GM18861 (cell line): ENCODE data around the gene CSRNP3.
"Not testable (repeated sequence)": the region's sequence is repeated elsewhere in the genome, so short reads cannot be mapped to it uniquely, and the experiment has no call there.

Experiments used
- ATAC-seq: cut with Tn5 transposase; IDR thresholded peaks from one replicate; pipeline ENCODE4 v1.9.1; 2021; ENCODE audit not compliant: unreplicated experiment

Gene CSRNP3

DNA sequence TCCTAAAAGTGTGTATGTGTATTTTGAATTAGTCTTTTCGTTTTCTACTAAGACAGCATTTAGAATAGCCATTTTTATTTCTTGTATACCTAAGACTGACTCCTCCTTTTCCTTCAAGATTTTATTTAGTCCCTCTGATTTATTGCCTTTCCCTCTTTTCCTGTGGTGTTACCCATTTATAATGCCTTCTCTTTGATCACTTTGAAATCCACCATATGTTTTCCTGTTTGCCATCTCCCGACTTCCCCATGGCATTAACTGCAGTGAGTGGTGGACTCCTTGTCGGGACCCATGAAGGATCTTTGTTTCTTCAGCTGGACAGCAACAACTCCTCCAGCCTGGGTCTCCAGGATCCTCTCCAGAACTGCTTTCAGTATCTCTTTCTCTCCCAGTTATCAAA, 160.7 kb downstream of the CSRNP3 start:
- no peak for ATAC-seq

DNA sequence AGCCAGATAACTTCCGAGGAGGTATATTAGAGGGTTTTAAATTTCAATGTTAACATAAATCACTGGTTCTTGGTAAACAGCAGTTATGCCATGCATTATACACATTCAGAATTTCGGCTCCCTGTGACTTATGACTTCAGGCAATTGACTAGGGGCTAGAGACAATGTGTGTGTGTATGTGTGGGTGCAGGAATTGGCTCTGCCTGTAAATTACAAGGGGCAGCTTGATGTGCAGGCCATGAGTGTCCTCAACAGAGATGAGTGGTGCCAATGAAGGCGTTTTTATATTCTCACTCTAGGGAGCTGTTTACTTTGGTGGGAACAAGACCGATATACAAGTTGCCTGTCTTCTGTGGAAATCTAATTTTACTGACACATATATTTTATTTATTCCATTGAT, 161.6 kb downstream of the CSRNP3 start:
- no peak for ATAC-seq

DNA sequence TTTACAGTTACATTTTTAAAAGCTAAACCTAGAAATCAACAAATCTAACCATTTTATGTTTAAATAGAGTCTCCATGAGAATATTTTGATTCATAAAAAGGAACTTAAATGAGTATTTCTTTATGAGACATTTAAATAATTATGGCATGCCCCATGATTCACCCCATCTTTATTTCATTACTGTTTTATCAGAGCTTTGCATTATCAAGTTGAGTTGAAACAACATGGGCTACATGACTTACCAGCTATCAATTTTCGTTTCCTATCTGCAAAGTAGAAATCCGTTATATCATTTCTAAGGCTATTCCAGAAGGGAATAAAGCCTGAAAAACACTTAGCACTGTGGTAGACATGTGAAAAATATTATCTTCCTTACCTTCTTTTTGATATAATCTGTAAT, 163.1 kb downstream of the CSRNP3 start:
- ATAC-seq, result no peak

DNA sequence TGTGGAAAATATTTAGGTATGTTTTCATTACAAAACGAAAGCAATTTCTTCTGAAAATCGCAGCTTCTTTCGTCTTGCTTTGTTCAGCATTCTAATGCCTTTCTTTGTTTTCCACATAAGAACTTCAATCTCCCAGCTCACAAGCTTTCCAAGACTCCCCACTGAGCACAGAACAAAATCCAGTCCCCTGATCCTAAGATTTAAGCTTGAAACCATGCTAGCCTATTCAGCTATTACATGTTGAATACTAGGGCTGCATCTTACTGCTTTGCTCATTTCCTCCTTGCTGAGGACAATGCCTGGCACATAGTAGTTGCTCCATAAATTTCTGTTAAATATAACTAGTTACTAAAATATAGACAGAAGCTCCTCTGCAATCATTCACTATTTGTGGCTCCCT, 163.9 kb downstream of the CSRNP3 start:
- ATAC-seq, result no peak

DNA sequence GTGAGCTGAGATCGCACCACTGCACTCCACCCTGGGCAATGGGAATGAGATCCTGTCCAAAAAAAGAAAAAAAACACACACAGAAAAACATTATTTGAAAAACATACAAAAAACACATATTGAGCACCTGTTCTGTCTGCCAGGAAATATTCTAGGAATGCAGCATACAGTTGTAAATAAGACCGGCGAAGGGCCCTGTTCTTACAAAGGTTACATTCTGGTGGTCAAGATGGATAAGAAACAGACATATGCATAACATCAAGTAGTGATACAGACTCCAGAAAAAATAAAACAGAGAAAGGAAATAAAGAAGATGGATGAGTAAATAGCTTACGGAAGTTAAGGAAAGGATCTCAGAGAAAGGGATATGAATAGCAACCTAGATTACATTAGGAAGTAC, 164.8 kb downstream of the CSRNP3 start:
- ATAC-seq, result no peak

DNA sequence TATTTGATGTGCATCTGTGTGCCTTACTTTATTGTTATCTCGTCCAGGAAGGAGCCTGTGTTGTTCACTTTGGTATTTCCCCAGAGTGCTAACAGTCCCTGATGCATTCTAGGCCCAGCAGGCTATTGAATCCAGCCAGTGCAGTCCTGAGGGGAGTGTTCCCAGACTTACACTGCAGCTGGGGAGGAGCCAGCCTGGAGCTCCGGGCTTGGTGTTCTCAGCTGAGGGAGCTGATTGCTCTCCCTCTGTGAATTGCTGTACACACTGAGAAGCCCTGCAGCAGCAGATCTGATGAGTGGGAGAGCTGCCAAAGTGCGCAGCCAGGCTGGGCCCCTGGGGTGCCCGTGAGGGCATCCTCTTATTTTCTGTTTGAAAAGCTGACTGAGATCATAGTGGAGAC, 165.4 kb downstream of the CSRNP3 start:
- ATAC-seq, result no peak

DNA sequence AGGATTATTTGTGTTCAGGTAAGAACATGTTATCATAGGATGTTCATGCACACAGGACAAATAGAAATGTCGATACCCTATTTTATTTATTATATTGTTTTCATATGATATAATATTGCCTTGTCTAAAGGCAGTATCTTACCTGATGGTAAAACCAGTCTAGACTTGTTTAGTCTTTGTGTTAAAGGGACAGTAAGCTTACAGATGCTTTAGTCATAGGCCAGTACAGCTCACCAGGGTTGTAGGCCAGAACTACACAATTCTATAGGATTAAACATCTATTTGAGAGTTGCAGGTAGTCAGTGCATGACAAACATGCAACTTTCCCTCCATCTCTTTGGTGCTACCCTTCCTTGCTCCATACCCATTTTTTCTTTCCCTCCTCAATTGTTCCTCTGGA, 166.0 kb downstream of the CSRNP3 start:
- ATAC-seq, result no peak

DNA sequence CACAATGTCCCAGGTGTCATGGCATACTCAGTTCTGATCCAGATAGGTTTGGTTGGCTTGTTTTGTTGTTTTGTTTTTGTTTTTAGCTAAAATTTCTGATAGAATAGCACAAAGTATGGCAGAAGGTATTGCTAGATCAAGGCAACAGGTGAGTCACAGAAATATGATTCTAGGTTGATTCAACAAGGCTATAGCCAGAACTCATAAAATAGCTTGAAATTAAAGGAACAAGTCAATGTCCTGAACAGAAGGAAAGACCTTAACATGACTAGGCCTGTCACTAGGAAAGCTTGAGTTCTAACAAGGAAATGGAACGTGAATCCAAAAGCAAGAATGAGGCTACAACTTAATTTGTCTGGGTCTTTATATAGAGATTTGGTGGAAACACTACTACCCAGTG, 167.5 kb downstream of the CSRNP3 start:
- ATAC-seq, result no peak

DNA sequence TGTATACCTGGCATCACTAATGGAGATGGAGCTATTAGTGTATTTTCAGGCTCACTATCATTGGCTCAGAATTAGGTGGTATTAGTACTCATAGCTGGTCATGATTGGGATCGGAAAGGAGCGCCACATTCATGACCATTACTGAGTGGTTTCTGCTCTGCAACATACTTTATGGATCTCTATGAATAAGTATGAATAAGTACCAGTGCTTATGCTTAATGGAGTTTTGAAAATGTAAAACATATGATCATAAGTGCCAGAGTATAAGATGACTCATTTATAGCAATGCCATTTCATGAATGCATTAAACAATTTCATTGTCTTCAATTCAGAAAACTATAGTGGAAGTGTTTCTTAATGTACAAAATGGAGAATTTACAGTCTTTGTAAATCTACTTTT, 167.9 kb downstream of the CSRNP3 start:
- ATAC-seq, result no peak

DNA sequence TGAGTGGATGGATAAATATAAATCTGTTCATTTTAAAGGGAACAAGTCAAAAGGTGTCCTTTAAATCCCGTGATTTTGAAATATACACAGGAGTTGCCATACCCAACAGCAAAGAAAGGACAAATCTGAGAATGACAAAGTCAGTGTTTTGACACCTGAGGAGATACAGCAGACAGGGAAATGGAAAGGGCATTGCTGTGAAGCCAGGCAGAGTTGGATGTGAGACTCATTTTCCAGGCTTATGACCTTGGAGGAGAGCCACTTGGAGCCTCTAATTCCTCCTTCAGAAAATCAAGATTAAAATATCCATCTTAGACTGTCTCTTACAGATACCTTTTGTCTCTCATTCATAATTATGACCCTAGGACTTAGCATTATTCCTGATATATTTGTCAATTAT, 170.0 kb downstream of the CSRNP3 start:
- no peak for ATAC-seq

DNA sequence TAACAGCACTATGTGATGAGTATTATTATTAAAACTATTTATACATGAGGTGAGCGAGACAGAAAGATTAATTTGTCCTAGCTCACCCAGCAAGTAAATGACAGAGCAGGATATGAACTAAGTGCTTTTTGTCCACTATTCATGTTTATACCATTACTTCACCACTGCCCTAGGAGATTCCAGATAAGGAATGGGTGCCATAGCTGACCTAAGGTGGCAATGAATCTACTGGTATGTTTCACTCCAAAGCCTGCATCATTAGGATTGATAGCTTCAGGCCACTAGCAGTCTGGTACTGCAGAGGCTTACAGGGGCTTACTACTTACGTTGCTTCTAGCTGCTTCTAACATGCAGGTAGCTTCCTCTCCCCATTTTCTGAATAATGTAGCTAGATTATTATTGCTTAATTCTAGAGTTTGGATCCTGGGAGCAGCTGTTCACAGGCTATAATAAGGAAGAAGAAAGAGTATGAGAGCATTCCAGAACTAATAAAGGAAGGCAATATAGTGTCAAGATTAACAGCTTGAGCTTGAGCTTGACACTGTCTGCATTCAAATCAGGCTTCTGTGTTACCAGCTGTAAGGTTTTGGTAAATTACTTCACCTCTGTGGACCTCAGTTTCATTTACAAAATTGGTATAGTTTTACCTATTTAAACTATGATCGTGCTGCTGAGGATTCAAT, 170.9 kb downstream of the CSRNP3 start:
- ATAC-seq, result no peak

DNA sequence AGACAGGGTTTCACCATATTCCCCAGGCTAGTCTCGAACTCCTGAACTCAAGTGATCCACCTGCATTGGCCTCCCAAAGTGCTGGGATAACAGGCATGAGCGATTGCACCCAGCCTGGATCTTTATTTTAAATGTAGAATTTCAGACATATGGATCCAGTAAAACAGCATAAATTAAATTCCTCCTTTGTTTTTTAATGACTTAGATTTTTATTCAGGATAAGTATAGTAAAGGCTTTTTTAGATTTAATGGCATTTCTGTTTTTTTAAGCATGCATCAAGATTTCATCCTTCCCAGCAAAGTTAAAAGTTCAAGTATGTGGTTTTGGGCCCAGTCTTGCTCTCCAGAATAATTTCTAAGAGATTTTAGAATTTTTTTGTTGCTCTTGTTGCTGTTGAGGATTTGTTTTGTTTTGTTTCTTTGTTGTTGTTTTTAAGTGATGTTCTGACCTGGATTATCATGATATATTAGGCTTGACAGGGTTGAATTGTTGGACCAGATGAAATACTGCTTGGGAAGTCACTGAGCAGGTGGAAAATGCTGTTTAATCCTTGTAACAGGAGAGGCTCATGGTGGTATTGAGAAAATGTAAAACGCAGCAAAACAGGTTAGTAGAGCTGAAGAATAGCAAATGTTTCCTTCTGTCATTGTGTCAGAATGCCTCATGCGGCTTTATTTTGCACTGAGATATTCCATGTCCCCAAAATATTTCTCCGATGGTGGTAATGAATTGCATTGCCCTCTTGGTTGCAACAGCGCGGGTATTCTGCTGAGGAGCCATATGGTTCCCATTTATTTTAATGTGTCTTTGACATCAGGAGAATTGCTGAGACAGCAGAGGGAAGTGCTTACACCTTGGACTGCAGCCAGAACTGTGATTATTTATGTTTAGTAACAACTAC, 176.7 kb downstream of the CSRNP3 start:
- ATAC-seq, result no peak

DNA sequence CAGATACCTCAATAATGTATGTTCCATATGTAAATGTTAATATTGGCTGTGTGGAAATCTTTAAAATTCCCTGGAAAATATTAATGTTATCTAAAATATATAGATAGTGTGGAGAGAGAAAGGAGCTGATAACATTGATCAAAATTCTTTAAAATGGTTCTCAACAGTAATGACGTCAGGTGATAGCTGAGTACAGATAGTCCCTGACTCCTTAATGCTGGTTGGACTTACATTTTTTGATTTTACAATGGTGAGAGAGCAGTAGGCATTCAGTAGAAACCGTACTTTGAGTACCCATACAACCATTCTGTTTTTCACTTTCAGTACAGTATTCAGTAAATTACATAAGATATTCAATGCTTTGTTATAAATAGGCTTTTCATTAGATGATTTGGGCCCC, 177.9 kb downstream of the CSRNP3 start:
- ATAC-seq, result no peak

DNA sequence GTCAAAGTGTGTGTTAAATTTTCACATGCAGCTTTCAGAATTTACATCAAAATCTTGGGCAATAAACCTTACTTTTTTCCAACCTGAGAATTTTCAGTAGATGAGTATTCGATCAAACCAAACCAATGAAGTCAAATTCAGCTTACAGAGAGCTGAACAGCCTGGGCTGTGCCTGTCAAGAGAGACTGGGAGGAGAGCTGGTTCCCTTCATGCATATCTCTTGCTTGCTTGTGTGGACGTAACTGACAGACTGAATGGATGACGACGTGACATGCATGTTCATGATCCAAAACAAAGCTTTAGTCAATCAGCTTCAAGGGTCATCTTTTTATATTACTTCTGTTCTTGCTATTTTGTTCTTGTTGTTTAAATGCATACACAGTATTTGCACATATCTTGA, 179.3 kb downstream of the CSRNP3 start:
- no peak for ATAC-seq

DNA sequence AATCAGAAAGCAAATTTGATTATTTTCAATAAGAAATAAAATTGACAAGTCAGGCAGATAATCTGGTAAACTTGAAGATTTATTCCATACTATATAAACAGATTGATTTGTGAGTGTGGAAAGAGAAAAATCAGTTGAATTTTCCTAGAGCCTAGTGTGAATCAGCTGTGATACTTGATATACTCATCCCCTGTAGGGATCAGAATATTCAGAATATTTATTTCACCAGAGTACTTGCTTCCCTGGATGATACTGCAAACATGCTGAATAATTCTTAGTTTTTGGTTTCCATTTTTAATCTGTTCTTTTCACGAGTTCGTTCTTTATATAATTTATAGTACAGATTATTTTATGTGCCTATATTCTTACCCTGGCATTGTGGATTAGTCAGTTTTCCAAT, 181.7 kb downstream of the CSRNP3 start:
- ATAC-seq, result no peak

DNA sequence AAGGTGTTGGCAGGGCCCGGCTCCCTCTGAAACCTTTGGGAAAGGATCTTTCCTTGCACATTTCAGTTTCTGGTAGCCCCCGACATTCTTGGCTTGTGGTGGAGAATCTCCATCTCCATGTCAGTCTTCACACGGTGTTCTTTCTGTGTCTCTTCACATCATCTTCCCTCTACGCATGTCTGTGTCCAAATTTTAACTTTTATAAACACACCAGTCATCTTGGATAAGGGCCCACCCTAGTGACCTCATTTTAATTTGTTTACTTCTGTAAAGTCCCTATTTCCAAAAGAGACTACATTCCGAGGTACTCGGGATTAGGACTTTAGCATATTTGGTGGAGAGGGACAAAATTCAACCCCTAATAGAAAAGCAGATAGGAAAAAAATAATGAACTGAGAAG, 186.2 kb downstream of the CSRNP3 start:
- ATAC-seq, result no peak

DNA sequence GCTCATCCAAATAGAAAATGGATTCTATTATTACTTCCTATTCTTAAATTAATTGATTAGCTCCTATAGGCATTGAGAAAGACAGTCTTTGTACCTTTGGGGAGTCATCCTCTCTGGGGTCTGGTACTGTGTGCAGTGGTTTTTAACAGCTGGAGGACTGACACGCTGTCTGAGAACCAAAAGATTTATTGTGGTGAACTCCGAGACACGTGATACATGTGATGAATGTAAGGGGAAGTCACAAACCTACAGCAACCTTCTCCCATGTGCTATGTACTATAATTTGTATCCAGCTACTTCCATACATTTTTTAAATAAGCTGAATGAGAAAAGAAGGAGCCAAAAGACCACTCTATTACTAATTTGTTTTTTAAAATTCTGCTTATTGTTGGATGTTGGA, 190.9 kb downstream of the CSRNP3 start:
- ATAC-seq, result peak; percentile 72

DNA sequence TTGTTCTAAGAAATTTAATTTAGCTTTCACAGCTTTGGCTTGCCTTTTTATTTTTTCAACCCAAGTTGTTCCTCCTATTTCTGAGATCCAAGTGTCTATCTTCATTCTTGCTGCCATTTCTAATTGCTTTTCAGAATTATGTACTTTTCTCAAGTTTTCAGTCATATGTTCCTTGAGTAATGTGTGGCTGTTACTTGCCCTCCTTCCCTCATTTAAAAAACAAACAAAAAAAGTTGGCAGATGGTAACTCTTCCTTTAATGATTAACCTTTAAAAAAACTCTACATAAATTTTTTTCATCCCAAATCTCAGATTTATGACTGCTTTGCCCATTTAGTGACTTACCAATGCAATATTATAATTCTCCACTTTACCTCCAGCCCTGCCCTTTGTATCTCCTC, 193.2 kb downstream of the CSRNP3 start:
- no peak for ATAC-seq

DNA sequence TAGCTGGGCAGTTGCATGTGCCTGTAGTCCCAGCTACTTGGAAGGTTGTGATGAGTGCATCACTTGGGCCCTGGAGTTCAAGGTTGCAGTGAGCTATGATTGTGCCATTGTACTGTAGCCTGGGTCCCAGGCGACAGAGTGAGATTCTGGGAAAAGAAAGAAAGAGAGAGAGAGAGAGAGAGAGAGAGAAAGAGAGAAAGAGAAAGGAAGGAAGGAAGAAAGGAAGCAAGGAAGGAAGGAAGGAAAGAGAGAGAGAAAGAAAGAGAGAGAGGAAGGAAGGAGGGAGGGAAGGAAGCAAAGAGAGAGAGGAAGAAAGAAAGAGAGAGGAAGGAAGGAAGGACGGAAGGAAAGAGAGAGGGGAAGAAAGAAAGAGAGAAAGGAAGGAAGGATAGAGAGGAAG, 196.1 kb downstream of the CSRNP3 start:
- no peak for ATAC-seq

DNA sequence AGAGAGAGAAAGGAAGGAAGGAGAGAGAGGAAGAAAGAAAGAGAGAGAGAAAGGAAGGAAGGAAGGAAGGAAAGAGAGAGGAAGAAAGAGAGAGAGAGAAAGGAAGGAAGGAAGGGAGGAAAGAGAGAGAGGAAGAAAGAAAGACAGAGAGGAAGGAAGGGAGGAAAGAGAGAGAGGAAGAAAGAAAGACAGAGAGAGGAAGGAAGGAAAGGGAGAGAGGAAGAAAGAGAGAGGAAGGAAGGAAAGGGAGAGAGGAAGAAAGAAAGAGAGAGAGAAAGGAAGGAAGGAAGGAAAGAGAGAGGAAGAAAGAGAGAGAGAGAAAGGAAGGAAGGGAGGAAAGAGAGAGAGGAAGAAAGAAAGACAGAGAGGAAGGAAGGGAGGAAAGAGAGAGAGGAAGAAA, 196.6 kb downstream of the CSRNP3 start:
- not testable (repeated sequence) for ATAC-seq

DNA sequence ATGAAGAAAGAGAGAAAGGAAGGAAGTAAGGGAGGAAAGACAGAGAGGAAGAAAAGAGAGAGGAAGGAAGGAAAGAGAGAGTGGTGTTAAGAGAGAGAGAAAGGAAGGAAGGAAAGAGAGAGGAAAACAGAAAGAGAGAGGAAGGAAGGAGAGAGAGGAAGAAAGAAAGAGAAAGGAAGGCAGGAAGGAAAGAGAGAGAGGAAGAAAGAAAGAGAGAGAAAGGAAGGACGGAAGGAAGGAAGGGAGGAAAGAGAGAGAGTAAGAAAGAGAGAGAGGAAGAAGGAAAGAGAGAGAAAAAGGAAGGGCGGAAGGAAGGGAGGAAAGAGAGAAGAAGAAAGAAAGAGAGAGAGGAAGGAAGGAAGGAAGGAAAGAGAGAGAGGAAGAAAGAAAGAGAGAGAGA, 197.1 kb downstream of the CSRNP3 start:
- ATAC-seq, result no peak

DNA sequence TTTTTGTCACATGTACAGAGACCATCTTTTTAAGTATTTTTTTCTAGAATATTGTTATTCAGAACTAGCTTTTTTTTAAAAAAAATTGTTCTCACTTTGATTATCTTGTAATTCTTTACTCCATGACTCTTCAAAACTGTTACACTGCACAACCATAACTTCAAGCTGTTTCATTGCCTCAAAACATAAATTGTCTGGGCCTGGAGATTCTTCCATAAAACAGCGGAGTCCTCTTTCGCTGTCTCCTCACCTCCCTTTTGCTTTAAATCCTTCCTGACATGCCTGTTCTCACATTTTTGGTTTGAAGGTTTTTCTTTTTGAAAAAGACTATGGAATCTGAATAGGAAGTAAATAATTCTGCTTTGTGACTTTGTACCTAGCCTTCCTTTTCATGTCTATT, 197.9 kb downstream of the CSRNP3 start:
- ATAC-seq, result no peak

DNA sequence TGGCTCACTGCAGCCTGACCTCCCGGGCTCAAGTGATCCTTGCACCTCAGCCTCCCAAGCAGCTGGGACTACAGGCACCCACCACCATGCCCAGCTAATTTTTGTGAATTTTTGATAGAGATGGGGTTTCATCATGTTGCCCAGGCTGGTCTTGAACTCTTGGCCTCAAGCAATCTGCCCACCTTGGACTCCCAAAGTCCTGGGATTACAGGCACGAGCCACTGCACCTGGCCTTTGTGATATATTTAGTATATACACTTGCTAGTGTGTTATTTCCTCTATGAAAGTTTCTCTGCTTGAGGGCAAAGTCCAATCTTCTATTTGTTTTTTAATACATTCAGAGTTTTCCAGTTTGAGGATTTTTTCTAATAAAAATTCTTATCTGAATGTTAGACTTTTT, 205.3 kb downstream of the CSRNP3 start:
- no peak for ATAC-seq
